HepG2 (cell line): ENCODE results near the gene RHBDL1. TPM values are rescaled to one million over a fixed set of nuclear protein-coding genes. Genes with fewer than 3 reads are reported as not detected.

Experiments used
- ADNP ChIP-seq: sonication (generic); formaldehyde crosslinking; IDR thresholded peaks from 2 replicates; pipeline ENCODE4 v1.4.0; 2020; ENCODE audit warnings: missing genetic modification reagents
- EEA1 ChIP-seq: sonication (generic); formaldehyde crosslinking; IDR thresholded peaks from 2 replicates; pipeline ENCODE4 v1.5.1; 2020; ENCODE audit warnings: mild to moderate bottlenecking, missing genetic modification reagents, borderline replicate concordance
- GTF3A ChIP-seq: sonication (generic); formaldehyde crosslinking; conservative IDR thresholded peaks from 2 replicates; pipeline ENCODE4 v1.4.0; 2020; ENCODE audit warnings: mild to moderate bottlenecking, missing genetic modification reagents
- HMG20A ChIP-seq: IDR thresholded peaks from 2 replicates; pipeline ENCODE4 v1.6.1; 2016; ENCODE audit warnings: borderline replicate concordance
- KDM5A ChIP-seq: fragments of 200-600 bp; sonication (generic); IDR thresholded peaks from 2 replicates; pipeline ENCODE4 v1.7.0; 2018; ENCODE audit warnings: antibody characterized with exemption, mild to moderate bottlenecking, low read length, borderline replicate concordance
- MTA3 ChIP-seq: sonication (generic); formaldehyde crosslinking; IDR thresholded peaks from 2 replicates; pipeline ENCODE4 v1.4.0; 2020; ENCODE audit warnings: missing genetic modification reagents
- NBN ChIP-seq: fragments of 450-650 bp; conservative IDR thresholded peaks from 2 replicates; pipeline ENCODE4 v1.6.1; 2017
- NR2F1 ChIP-seq, 2 experiments: fragments of 450-650 bp in 1 of 2; formaldehyde crosslinking in 1 of 2; IDR thresholded peaks; 2 replicates each; pipeline versions ENCODE4 v1.5.0 to v1.6.1; 2016 to 2020; ENCODE audit warnings: mild to moderate bottlenecking in 1 of 2, missing compliant biosample characterization in 1 of 2, missing genetic modification reagents in 1 of 2, moderate library complexity in 1 of 2
- PHF5A ChIP-seq: IDR thresholded peaks from one replicate; pipeline ENCODE4 v1.6.1; 2018; ENCODE audit warnings: low read depth, missing genetic modification reagents; ENCODE audit not compliant: unreplicated experiment
- SIN3A ChIP-seq: IDR thresholded peaks from 2 replicates; pipeline ENCODE4 v1.6.1; 2011; ENCODE audit warnings: low read depth, mild to moderate bottlenecking, control low read depth, low read length, borderline replicate concordance
- STAG1 ChIP-seq: sonication (generic); formaldehyde crosslinking; IDR thresholded peaks from 2 replicates; pipeline ENCODE4 v1.4.0; 2020; ENCODE audit warnings: missing genetic modification reagents
- ZBTB21 ChIP-seq: sonication (generic); formaldehyde crosslinking; IDR thresholded peaks from 2 replicates; pipeline ENCODE4 v1.4.0; 2020; ENCODE audit warnings: missing genetic modification reagents
- ZFP36L1 ChIP-seq: sonication (generic); formaldehyde crosslinking; IDR thresholded peaks from 2 replicates; pipeline ENCODE4 v1.8.0; 2022; ENCODE audit warnings: mild to moderate bottlenecking, missing genetic modification reagents, moderate library complexity
- ZMYM2 ChIP-seq: sonication (generic); formaldehyde crosslinking; IDR thresholded peaks from 2 replicates; pipeline ENCODE4 v1.8.0; 2022; ENCODE audit warnings: mild to moderate bottlenecking, missing genetic modification reagents
- ZNF335 ChIP-seq: sonication (generic); formaldehyde crosslinking; IDR thresholded peaks from 2 replicates; pipeline ENCODE4 v1.4.0; 2020; ENCODE audit warnings: missing genetic modification reagents
- ZNF530 ChIP-seq: sonication (generic); formaldehyde crosslinking; IDR thresholded peaks from 2 replicates; pipeline ENCODE4 v1.5.0; 2020; ENCODE audit warnings: low read depth, mild to moderate bottlenecking, missing genetic modification reagents
- ZNF562 ChIP-seq: sonication (generic); formaldehyde crosslinking; IDR thresholded peaks from 2 replicates; pipeline ENCODE4 v1.8.0; 2022; ENCODE audit warnings: missing genetic modification reagents, borderline replicate concordance
- ZNF776 ChIP-seq: sonication (generic); formaldehyde crosslinking; IDR thresholded peaks from 2 replicates; pipeline ENCODE4 v1.4.0; 2020; ENCODE audit warnings: mild to moderate bottlenecking, missing genetic modification reagents
- polyA plus RNA-seq, 8 experiments: library from polyadenylated mRNA; depleted of rRNA in 3 of 8; stranded (reverse) in 7 of 8; unstranded in 1 of 8; fragments of >200 nt; fragmentation: Illumina TruSeq in 4 of 8; extraction: Trizol in 4 of 8; gene quantifications; 2 replicates each; pipeline versions ENCODE4 v1.2.1 to v1.2.3, GENCODE V29; 2011 to 2016; ENCODE audit warnings: low read depth in 4 of 8, missing spikeins in 1 of 8, mixed read lengths in 1 of 8; ENCODE audit not compliant: insufficient read depth in 1 of 8
- total RNA-seq, 5 experiments: library from RNA; depleted of rRNA; stranded (reverse); fragments of >200 nt; fragmentation: Illumina TruSeq; extraction: Trizol; gene quantifications; 2 replicates each; pipeline ENCODE4 v1.2.3, GENCODE V29; 2016; ENCODE audit warnings: low read depth in 1 of 5
- TF ChIP-seq, protein P1 (sequence below): sonication (generic); formaldehyde crosslinking; IDR thresholded peaks from 2 replicates; pipeline ENCODE4 v1.4.0; 2020; ENCODE audit warnings: mild to moderate bottlenecking, missing genetic modification reagents
- TF ChIP-seq, protein P2 (sequence below): sonication (generic); formaldehyde crosslinking; IDR thresholded peaks from 2 replicates; pipeline ENCODE4 v1.8.0; 2022; ENCODE audit warnings: missing genetic modification reagents, low read depth, mild to moderate bottlenecking, borderline replicate concordance
- TF ChIP-seq, protein P3 (sequence below): sonication (generic); formaldehyde crosslinking; IDR thresholded peaks from 2 replicates; pipeline ENCODE4 v1.8.1; 2023; ENCODE audit warnings: mild to moderate bottlenecking, missing genetic modification reagents
- TF ChIP-seq, protein P4 (sequence below): sonication (generic); formaldehyde crosslinking; IDR thresholded peaks from 2 replicates; pipeline ENCODE4 v1.4.0; 2020; ENCODE audit warnings: mild to moderate bottlenecking, low read depth, missing genetic modification reagents
- TF ChIP-seq, protein P5 (sequence below): sonication (generic); formaldehyde crosslinking; IDR thresholded peaks from 2 replicates; pipeline ENCODE4 v1.5.0; 2020; ENCODE audit warnings: mild to moderate bottlenecking, missing genetic modification reagents, moderate library complexity

The RHBDL1 gene
- total and polyA plus RNA-seq, 2 of the 13 experiments (the other 11 are each of a cell fraction or from before 2014, with no cell fraction given): 1.8 to 3.8 TPM

DNA sequence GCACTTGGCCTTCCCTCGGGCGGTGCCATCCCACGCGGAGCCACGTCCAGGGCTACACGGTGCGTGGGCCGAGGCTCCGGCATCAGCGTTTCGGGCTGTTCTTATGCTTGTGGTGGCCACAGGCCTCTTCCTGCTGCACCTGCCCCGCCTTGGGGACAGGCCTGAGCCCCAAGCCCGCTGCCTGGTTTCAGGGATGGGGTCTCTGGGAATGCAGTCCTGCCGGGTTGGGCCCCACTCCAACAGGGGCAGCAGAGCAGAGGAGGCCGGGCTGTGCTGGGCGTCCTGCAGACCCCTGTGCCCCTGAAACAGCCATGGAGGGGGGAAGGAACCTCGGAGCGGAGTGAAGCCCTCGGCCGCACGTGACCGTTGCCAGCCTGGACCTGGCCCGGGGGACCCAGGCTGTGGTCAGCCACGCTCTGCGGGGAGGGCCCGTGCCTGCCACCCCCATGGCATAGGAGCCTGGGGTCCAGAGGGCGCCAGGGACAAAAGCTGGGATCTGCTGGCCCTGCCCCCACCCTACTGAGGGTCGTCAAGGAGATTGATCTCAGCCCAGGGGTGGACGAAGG is 45.1 kb upstream of the RHBDL1 start (continued):
- TF ChIP-seq, protein P1, sequence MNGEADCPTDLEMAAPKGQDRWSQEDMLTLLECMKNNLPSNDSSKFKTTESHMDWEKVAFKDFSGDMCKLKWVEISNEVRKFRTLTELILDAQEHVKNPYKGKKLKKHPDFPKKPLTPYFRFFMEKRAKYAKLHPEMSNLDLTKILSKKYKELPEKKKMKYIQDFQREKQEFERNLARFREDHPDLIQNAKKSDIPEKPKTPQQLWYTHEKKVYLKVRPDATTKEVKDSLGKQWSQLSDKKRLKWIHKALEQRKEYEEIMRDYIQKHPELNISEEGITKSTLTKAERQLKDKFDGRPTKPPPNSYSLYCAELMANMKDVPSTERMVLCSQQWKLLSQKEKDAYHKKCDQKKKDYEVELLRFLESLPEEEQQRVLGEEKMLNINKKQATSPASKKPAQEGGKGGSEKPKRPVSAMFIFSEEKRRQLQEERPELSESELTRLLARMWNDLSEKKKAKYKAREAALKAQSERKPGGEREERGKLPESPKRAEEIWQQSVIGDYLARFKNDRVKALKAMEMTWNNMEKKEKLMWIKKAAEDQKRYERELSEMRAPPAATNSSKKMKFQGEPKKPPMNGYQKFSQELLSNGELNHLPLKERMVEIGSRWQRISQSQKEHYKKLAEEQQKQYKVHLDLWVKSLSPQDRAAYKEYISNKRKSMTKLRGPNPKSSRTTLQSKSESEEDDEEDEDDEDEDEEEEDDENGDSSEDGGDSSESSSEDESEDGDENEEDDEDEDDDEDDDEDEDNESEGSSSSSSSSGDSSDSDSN: peak; percentile 68
- TF ChIP-seq NR2F1 (CRISPR knock-in tag; IDR thresholded peaks at IDR 0.05) (no peak), HMG20A (CRISPR knock-in tag) (0 out of 2 replicates have a peak, but pooled peaks have one; percentile 3), MTA3 (no peak), NBN (no peak), ADNP (CRISPR knock-in tag) (no peak), GTF3A (no peak; the same call in 1 of the 2 replicates), ZBTB21 (CRISPR knock-in tag) (no peak), ZNF530 (no peak), SIN3A (peak; percentile 4; the same call in 1 of the 2 replicates), ZNF562 (CRISPR knock-in tag) (no peak), ZNF335 (CRISPR knock-in tag) (no peak), PHF5A (CRISPR knock-in tag) (no peak), ZNF776 (CRISPR knock-in tag) (no peak), KDM5A (no peak), ZMYM2 (CRISPR knock-in tag) (no peak), EEA1 (CRISPR knock-in tag) (no peak), STAG1 (CRISPR knock-in tag) (no peak), ZFP36L1 (no peak)
- TF ChIP-seq, protein P2, sequence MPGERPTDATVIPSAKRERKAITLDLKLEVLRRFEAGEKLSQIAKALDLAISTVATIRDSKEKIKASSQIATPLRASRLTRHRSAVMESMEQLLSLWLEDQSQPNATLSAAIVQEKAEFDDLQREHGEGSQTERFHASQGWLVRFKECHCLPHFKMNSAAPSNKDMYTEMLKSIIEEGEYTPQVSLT (CRISPR knock-in tag): no peak
- TF ChIP-seq, protein P3, sequence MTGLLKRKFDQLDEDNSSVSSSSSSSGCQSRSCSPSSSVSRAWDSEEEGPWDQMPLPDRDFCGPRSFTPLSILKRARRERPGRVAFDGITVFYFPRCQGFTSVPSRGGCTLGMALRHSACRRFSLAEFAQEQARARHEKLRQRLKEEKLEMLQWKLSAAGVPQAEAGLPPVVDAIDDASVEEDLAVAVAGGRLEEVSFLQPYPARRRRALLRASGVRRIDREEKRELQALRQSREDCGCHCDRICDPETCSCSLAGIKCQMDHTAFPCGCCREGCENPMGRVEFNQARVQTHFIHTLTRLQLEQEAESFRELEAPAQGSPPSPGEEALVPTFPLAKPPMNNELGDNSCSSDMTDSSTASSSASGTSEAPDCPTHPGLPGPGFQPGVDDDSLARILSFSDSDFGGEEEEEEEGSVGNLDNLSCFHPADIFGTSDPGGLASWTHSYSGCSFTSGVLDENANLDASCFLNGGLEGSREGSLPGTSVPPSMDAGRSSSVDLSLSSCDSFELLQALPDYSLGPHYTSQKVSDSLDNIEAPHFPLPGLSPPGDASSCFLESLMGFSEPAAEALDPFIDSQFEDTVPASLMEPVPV (CRISPR knock-in tag): no peak; the same call in 1 of the 2 replicates
- TF ChIP-seq, protein P4, sequence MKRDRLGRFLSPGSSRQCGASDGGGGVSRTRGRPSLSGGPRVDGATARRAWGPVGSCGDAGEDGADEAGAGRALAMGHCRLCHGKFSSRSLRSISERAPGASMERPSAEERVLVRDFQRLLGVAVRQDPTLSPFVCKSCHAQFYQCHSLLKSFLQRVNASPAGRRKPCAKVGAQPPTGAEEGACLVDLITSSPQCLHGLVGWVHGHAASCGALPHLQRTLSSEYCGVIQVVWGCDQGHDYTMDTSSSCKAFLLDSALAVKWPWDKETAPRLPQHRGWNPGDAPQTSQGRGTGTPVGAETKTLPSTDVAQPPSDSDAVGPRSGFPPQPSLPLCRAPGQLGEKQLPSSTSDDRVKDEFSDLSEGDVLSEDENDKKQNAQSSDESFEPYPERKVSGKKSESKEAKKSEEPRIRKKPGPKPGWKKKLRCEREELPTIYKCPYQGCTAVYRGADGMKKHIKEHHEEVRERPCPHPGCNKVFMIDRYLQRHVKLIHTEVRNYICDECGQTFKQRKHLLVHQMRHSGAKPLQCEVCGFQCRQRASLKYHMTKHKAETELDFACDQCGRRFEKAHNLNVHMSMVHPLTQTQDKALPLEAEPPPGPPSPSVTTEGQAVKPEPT: peak; percentile 28; the same call in 1 of the 2 replicates
- TF ChIP-seq, protein P5, sequence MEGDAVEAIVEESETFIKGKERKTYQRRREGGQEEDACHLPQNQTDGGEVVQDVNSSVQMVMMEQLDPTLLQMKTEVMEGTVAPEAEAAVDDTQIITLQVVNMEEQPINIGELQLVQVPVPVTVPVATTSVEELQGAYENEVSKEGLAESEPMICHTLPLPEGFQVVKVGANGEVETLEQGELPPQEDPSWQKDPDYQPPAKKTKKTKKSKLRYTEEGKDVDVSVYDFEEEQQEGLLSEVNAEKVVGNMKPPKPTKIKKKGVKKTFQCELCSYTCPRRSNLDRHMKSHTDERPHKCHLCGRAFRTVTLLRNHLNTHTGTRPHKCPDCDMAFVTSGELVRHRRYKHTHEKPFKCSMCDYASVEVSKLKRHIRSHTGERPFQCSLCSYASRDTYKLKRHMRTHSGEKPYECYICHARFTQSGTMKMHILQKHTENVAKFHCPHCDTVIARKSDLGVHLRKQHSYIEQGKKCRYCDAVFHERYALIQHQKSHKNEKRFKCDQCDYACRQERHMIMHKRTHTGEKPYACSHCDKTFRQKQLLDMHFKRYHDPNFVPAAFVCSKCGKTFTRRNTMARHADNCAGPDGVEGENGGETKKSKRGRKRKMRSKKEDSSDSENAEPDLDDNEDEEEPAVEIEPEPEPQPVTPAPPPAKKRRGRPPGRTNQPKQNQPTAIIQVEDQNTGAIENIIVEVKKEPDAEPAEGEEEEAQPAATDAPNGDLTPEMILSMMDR: no peak
